HS-5 (cell line): ENCODE data around the gene CAV1.
"Not testable (repeated sequence)": the region's sequence is repeated elsewhere in the genome, so short reads cannot be mapped to it uniquely, and the experiment has no call there.

Experiments used
- DNase-seq: peaks from one replicate; pipeline ENCODE4 v3.0.0-alpha.2; 2012; ENCODE audit warnings: low read depth

CAV1 gene, protein sequence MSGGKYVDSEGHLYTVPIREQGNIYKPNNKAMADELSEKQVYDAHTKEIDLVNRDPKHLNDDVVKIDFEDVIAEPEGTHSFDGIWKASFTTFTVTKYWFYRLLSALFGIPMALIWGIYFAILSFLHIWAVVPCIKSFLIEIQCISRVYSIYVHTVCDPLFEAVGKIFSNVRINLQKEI

DNA sequence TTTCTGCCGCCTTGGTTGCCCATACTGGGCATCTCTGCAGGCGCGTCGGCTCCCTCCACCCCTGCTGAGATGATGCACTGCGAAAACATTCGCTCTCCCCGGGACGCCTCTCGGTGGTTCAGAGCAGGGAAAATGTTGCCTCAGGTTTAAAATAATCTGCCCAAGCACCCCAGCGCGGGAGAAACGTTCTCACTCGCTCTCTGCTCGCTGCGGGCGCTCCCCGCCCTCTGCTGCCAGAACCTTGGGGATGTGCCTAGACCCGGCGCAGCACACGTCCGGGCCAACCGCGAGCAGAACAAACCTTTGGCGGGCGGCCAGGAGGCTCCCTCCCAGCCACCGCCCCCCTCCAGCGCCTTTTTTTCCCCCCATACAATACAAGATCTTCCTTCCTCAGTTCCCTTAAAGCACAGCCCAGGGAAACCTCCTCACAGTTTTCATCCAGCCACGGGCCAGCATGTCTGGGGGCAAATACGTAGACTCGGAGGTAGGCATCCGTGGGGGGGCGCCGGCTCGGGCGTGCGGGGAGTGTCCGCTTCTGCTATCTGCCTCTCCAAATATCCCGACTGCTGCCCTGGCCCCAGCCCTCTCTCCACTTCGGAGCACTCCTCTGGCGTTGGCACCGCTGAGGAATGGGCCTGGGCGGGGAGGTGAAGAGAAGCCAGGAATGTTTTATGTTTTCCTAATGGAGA, at the start of gene CAV1:
Gene CAV1, plus strand, starts transcription at position 428 of the 689 bp plus-strand sequence. Its CDS starts 27 bp downstream, at position 455.
- peak; percentile 89 for DNase-seq

DNA sequence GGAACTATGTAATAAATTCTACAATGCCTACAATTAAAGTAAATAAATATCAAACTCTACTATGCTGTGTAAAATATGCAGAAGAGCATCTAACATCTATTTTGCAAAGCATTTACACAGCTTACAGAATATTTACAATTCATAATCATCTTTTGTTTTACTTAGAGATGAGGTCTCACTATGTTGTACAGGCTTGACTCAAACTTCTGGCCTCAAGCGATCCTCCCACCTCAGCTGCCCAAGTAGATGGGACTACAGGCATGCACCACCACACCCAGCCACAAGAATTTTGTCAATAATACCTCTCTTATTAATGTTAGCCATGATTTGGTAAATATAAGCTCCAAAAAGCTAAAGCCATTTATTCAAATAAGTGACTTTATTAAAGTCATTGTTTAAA, 47.2 kb upstream of the CAV1 start:
- no peak for DNase-seq

DNA sequence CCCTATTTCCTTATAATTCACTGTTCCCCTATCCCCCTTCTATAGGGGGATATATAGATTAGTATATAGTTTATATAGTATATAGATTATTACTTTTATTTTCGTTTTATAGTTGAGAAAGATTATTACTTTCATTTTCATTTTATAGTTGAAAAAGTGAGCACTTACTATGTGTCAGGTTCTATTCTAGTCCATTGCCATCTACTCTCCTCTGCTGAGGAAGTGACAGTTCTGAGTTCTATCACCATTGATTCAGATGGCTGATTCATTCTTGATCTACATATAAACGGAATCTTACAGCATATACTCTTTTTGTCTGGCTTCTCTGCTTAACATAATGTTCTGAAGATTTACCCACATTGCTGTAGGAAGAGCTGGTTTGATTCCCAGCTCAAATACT, 46.0 kb upstream of the CAV1 start:
- DNase-seq = no peak

DNA sequence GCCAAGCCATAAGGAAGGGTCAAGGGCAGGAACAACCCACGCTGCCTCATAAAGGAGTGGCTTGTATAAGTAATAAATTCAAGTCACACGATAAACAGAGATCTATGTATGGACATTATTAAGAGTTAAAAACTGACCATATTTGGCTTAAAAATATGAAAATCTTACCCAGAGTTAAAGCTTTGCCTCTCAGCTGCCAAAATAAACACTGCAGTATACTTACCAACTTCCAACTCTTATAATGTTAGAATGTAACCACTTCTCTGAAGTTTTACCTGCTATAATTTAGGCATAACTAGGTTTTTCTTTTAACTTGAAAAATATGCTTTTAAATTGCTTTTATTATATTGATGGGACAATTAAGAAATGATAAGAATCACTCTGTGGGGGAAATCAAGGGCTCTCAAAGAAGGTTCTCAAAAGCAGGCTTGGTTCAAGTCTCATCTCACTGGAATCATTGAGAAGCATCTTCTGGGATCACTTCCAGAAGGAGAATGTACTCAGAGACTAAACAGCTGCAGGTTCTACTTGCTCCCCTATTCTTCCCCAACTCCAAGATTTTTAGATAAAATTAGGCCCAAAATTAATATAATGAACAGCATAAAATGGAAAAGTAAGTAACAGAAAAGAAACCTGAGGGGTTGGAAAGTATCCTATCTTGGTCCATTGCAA, 41.4 kb upstream of the CAV1 start:
- DNase-seq = no peak

DNA sequence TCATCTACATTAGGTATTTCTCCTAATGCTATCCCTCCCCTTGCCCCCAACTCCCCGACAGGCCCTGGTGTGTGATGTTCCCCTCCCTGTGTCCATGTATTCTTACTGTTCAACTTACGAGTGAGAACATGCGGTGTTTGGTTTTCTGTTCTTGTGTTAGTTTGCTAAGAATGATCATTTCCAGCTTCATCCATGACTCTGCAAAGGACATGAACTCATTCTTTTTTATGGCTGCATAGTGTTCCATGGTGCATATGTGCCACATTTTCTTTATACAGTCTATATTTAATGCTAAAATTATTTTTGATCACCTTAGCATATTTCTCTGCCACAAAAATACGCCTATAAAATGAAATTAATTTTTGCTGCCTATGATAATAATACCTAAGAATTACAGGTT, 40.4 kb upstream of the CAV1 start:
- DNase-seq = not testable (repeated sequence)

DNA sequence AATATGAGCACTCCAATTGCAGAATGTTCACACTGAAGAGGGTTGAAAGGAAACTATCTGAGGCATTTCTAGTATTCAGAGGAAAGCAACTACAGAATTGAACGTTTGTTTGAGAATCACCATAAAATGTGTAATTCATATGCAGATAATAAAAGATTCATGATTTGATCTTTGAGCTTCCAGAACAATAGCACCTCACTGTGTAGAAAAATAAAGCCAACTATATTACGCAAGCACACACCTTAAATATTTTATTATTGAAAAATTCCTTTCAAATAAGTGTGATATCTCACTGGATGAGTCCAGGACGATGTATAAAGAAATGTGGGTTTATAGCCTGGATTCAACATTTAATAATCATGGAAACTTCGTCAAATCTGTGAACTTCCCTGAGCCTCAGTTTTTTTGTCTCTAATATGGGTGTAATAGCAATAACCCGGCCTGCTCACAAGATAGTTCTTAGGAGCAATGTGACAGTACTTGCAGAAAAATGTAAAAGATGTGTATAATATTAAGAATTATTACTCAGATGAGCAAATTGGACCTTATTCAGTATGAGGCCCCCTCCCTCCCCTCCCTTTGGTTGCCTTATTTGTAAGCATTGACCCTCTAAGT, 36.8 kb upstream of the CAV1 start:
- DNase-seq = no peak

DNA sequence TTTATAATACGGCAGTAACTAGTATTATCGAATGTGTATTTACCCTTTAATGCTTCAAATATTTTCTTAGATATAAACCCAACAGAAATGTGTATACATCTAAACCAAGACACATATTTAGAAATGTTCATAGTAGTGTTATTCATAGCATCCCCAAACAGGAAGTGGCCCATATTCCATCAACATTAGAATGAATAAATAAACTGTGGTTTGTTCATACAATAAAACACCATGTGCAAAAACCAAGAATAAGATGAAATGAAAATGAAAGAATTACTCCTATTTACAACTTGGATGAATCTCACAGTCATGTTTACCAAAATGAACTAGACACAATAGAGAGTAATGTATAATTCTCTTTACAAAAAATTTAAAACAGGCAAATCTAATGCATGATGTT, 34.5 kb upstream of the CAV1 start:
- DNase-seq = no peak

DNA sequence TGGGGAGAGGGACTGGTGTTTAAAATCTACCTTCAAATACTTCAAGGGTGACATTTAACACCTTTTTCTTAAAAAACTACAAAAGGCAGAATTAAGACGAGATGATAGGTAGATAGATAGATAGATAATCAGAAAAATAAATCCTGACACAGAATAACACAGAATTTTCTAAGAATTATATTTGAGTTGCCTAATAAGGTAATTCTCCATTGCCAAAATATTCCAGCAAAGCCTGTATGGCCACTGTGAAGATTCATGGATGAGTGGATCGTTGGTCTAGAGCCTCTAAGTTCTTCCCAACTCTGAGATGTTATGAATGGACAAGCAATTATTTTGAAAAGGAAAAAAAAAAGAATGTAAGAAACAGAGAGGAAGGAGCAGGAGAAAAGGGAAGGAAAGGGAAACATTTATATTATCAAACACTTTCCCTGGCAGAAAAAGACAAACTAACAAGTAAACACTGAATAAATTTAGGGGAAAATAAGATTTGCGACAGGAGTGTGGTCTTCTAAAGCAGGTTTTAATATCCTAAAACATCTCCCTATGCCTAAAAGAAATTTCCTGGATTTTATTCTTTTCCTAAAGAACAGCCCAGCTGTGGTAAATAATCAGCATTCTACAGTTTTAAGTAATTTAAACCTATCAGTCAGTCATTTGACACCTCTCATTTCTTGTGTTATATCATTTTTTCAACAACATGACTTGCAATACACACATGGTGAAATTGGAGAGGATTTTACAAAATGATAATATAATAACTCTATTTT, 32.8 kb upstream of the CAV1 start:
- DNase-seq = no peak

DNA sequence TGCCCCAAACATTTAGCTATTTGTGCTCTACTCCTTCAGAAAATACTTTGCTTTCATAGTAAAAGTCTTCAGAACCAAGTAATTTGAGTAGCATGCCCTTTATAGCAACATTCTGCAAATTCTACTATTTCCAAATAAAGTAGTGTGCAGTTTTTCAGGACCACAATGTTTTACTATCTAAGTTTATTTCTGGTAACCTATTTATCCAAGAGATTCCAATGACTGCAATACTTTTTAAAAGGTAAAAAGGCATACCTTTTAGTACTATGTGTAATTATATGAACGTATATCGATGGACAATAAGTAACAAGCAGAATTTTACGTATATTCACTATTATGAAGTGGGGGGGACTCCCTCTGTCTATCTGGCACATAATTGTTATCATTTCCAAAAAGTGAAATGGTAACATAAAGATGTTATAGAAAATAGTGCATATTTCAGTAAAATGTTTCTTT, 32.2 kb upstream of the CAV1 start:
- no peak for DNase-seq

DNA sequence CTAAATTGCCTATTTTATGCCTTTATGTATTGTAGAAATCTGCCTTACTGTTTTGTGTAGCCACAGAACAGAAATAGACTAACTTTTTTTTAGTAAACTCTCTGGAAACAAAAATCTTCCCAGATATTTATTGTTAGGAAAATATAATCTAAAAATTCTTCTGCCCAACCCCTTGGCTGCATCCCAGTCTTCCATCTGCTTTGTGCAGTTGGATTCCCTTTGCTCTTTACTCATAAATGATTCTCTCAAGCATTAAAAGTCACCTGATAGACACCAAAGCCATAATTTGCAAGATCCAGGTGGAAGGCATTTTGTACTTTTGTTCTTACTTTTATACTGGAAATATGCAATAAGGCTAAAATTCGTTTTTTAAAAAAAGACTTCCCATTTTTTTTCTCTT, 31.4 kb upstream of the CAV1 start:
- no peak for DNase-seq

DNA sequence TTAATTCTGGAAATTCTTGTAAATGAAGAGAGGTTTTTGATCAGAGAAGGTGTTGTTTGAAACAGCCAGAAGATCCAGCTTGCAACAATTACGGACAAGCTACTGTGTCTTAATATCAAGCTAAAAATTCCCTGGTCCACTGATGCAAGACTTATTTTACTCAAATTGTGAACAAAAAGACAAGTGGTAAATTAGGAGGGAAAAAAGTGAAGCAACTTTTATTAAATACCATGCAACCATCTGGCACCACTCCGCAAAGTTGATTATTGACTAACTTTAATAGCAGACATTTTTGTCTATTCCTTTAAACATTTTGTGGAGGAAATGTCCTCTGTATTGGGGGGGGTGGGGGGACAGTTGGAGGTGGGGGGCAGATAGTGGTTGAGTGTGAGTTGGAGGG, 30.4 kb upstream of the CAV1 start:
- DNase-seq = no peak

DNA sequence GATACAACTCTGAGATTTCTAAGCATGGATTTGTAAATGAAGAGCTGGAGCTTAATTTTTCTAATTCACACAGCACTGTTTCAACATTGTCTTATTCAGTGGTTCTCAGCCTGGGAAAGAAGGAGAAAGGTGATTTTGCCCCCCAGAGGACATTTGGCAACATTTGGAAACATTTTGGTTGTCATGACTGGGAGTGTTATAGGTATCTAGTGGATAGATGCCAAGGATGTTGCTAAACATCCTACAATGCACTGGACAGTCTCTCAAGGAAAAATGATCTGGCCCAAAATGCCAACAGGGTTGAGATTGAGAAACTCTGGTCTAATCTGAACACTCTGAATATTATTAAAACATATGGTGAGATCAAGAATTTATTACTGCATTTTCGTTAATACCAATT, 29.1 kb upstream of the CAV1 start:
- no peak for DNase-seq

DNA sequence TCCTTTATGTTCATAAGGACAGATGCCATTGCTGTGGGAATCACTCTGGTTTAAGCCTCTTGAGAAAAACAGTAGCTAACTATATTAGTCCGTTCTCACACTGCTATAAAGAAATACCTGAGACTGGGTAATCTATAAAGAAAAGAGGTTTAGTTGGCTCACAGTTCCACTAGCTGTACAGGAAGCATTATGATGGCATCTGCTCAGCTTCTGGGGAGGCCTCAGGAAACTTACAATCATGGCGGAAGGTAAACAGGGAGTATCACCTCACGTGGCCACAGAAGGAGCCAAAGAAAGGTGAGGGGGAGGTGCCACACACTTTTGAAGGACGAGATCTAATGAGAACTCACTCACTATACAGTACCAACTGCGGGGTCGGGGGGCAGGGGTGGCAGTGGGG, 28.2 kb upstream of the CAV1 start:
- DNase-seq = no peak

DNA sequence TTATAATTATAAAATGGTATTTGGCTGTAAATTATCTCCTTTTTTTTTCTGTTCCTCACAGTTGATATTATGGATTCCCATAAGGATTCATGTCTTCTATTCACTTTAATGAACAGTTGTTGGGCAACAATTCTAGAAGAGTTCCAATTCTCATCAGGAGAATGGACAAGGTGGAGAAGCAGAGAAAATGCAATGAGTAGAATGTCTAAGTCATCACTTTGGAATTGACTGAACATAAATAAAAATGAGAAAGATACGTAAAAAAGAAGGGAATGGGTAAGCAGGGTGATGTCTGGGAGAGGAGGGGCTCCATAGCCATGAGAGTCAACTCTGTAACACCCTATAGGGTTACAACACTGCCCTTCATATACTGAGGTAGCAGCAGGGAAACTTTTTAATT, 27.1 kb upstream of the CAV1 start:
- DNase-seq = no peak

DNA sequence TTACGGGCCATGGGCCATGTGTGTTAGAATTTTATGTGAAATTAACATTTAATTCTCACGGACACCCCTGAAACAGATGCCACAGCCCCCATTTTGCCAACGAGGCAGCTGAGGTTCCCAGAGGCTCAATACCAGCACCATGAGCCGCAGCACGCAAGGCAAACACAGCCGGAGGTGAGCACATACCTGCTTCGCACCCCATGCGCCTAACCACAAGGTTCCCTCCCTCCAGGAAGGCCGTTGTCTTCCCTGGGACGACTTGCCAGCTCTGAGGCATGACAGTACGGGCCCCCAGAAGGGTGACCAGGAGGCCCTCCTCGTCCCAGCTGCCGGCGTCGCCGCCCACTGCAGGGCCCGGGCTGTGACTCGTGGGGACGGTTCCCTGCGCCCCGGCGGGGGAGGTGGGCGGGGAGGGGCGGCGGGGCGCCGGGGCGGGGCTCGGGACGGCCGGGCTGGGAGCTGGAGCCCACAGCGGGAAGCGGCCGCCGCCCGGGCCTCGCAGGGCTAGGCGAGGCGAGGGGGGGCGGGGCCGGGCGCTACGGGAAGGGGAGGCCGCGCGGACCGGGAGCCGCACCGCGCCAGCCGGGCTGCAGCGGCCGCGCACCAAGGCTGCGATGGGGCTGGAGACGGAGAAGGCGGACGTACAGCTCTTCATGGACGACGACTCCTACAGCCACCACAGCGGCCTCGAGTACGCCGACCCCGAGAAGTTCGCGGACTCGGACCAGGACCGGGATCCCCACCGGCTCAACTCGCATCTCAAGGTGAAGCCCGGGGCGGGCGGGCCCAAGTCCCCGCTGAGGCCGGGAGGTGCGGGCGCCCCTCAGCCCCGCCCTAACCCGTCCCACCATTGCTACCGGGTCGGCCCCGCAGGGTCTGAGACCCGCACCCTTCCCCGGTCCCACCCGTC, 25.4 kb upstream of the CAV1 start, which contains the start of gene CAV2:
Gene CAV2, plus strand, starts transcription at position 571 of the 910 bp plus-strand sequence. Its CDS starts 44 bp downstream, at position 615.
- DNase-seq = no peak

DNA sequence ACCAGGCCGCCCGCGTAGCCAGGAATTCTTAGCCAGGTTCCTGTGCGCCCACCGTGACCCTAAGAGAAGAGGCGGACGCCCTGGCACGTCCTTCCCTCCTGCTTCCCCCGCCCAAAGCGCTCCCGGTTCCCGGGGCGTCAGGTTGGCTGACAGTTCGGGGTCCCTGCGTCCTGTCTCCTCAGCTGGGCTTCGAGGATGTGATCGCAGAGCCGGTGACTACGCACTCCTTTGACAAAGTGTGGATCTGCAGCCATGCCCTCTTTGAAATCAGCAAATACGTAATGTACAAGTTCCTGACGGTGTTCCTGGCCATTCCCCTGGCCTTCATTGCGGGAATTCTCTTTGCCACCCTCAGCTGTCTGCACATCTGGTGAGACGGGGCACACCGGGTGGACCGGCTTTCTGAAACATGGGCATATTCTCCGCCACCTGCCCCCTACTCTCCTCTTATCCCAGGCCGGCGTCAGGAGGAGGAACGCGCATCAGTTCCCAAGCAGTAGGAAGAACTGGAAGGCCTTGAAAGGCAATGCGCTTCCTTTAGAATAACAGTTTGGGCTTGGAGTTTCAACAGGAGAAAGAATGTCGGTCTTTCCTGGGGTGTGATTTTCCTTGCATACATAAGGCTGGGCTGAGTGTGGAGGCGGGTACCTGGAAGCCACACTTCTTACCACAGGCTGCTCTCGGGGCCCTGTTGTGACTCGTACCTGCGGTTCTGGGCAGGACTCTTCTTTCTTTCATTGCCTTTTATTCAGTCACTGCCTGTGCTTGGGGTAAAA, 24.6 kb upstream of the CAV1 start:
- no peak for DNase-seq

DNA sequence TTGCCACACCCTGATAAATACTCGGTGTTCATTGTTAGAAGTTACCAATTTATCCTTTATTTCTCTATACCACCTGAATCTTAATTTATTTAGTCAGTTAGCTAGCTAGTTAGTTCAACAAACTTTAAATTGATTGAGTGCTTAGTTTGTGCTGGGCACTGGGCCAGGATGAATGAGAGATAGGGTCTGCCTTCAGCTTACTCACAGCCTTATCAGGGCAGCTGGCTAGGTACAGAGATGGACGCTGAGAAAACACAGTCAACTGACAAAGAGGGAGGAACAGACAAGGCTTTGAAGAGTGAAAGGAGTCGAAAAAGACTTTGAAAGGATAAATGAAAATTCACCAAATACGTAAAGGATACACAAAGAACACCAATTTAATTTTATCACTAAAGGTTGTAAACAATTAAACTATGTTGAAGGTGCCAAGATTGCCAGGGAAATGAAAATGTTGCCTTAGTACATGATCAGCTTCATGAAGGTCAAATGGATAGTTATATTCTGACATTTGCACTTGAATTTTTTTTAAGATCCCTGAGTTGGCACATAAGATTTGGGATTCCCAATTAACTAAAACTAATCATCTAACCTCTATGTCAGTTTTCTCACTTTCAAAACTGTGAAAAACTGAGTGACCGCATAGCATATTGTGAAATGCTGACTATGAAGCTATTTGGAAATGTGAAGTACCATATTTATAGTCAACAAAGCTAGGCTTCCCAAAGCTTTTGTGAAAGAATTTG, 23.2 kb upstream of the CAV1 start:
- no peak for DNase-seq

DNA sequence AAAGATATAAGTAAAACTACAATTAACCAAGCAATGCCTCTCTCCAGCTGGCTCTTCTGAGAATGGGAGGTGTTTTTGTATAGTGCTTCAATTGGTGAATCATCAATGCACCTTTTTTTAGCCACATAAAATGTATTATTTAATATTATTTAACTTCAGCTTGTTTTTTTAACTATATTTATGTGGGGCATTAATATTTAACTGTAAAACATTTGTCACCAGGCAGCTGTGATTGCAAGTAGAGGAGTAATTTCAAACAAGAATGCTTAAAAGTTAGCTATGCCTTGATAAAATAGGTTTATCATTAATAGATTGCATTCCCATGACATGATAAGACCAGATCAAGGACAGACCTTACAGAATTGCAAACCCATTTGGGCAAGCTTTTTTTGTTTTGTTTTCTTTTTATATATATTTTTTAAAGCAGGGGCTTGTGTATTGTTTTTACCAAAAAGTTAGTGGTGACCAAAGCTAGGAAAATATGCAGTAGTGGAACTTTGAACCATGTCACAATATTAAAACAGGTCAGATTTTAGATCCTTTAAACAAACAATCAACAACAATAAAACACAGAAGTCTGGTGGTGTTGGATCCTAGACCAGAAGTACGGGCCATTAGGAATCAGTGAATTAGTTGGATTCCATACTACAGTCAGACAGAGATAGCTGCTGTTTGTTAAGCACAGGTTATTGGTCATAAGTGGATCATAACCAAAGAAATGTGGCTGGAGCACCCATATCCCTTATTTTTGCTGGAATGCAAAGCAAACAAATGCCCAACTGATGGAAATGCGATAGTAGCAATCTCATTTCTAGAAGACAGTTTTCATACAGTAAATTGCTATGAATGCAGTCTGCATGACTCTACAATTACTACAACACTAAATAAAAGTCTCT, 22.4 kb upstream of the CAV1 start:
- DNase-seq = no peak
